Lung (tissue), 12 donors: ENCODE results near the gene ZC3HAV1L. TPM values are rescaled to one million over a fixed set of nuclear protein-coding genes. Genes with fewer than 3 reads are reported as not detected.

Experiments
- ATAC-seq: fragments of 200-7000 bp; cut with Tn5 transposase; one replicate; pipeline ENCODE4 v1.9.1; 2020; ENCODE audit warnings: moderate number of reproducible peaks; ENCODE audit not compliant: insufficient read depth, low FRiP score
- DNase-seq, 3 donors: peaks; one replicate each; pipeline ENCODE4 v3.0.0-alpha.2; 2013 to 2017
- H3K27ac ChIP-seq, 2 donors: one replicate each; pipeline ENCODE4 v1.5.1; 2013; ENCODE audit warnings: mild to moderate bottlenecking in 2 of 2, moderate library complexity in 2 of 2, control low read depth in 1 of 2, inconsistent platforms in 1 of 2, low read depth in 1 of 2, low read length in 1 of 2
- H3K27me3 ChIP-seq, 3 donors: one replicate each; pipeline ENCODE4 v1.5.1; 2013; ENCODE audit warnings: low read length in 2 of 3; ENCODE audit not compliant: control insufficient read depth in 3 of 3, insufficient read depth in 3 of 3
- H3K36me3 ChIP-seq, 4 donors: one replicate each; pipeline ENCODE4 v1.5.1; 2013; ENCODE audit warnings: low read length in 4 of 4, mild to moderate bottlenecking in 1 of 4, moderate library complexity in 1 of 4; ENCODE audit not compliant: control insufficient read depth in 4 of 4, insufficient read depth in 4 of 4
- H3K4me1 ChIP-seq, 5 donors: one replicate each; pipeline ENCODE4 v1.5.1; 2013; ENCODE audit warnings: low read length in 5 of 5, mild to moderate bottlenecking in 2 of 5, moderate library complexity in 1 of 5; ENCODE audit not compliant: control insufficient read depth in 5 of 5, insufficient read depth in 5 of 5
- H3K4me3 ChIP-seq: one replicate; pipeline ENCODE4 v1.5.1; 2013; ENCODE audit warnings: mild to moderate bottlenecking, control low read depth, moderate library complexity
- H3K9ac ChIP-seq, 2 donors: one replicate each; pipeline ENCODE4 v1.5.1; 2013; ENCODE audit warnings: low read length in 2 of 2, control low read depth in 1 of 2; ENCODE audit not compliant: insufficient read depth in 1 of 2
- H3K9me3 ChIP-seq, 4 donors: one replicate each; pipeline ENCODE4 v1.5.1; 2013; ENCODE audit warnings: low read length in 3 of 4, mild to moderate bottlenecking in 1 of 4, moderate library complexity in 1 of 4; ENCODE audit not compliant: control insufficient read depth in 4 of 4, insufficient read depth in 3 of 4
- WGBS, 2 donors: extraction: QIAGEN DNeasy Blood & Tissue Kit; methylation state at CpG; one replicate each; pipeline ENCODE4 v1.1.7; 2013; 5-methylcytosine and 5-hydroxymethylcytosine counted together
- polyA plus RNA-seq, 2 donors: library from polyadenylated mRNA; stranded (reverse); fragments of 200-250 nt; gene quantifications; one replicate each; pipeline ENCODE4 v1.2.1, GENCODE V29; 2013
- total RNA-seq, 2 donors: library from RNA; depleted of rRNA in 1 of 2; stranded (reverse); fragments of >200 nt in 1 of 2; gene quantifications; one replicate each; pipeline ENCODE4 v1.2.1, GENCODE V29; 2014 to 2021
- TF ChIP-seq, protein P1 (sequence below): IDR thresholded peaks from 2 replicates; pipeline ENCODE4 v1.5.1; 2012; ENCODE audit warnings: mild to moderate bottlenecking; ENCODE audit errors: control extremely low read depth, extremely low read depth
- donor health status: control.
- donor health status: control.
- donor health status: Bipolar disorder and iron deficiency.
- donor health status: healthy.
- donor health status: DM: yes; HTN: yes; CAD: no.

Gene ZC3HAV1L
- total and polyA plus RNA-seq, 4 donors: 0.57 to 30.7 (median 4.6) TPM

- H3K9ac ChIP-seq: no peak overlapping the region
- TF ChIP-seq, protein P1, sequence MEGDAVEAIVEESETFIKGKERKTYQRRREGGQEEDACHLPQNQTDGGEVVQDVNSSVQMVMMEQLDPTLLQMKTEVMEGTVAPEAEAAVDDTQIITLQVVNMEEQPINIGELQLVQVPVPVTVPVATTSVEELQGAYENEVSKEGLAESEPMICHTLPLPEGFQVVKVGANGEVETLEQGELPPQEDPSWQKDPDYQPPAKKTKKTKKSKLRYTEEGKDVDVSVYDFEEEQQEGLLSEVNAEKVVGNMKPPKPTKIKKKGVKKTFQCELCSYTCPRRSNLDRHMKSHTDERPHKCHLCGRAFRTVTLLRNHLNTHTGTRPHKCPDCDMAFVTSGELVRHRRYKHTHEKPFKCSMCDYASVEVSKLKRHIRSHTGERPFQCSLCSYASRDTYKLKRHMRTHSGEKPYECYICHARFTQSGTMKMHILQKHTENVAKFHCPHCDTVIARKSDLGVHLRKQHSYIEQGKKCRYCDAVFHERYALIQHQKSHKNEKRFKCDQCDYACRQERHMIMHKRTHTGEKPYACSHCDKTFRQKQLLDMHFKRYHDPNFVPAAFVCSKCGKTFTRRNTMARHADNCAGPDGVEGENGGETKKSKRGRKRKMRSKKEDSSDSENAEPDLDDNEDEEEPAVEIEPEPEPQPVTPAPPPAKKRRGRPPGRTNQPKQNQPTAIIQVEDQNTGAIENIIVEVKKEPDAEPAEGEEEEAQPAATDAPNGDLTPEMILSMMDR: no peak
- H3K36me3 ChIP-seq: peaks cover 0 to 19% (median 5%) of the 10 kb centered on the region in 4 donors
- H3K4me1 ChIP-seq: peaks cover 0 to 6% (median 0%) of the 10 kb centered on the region in 5 donors
- ATAC-seq (no peak), DNase-seq (no peak)
- no peaks in the 10 kb centered on the region for H3K27me3 ChIP-seq
- H3K4me3 ChIP-seq: no peak overlapping the region
- H3K9me3 ChIP-seq: no peaks in the 10 kb centered on the region
- 83 to 84% methylated on average over 6 of the region's 6 CpGs for WGBS, 2 donors
- H3K27ac ChIP-seq: no peak overlapping the region
Measured at GRCh38 chr7:139046143-139046542, 10.3 kb upstream of the ZC3HAV1L start.

- Histone ChIP-seq H3K4me3 (no peak overlapping the region), H3K9ac (no peak overlapping the region), H3K9me3 (no peaks in the 10 kb centered on the region), H3K27ac (no peak overlapping the region), H3K27me3 (no peaks in the 10 kb centered on the region), H3K36me3 (peaks cover 0 to 17% (median 5%) of the 10 kb centered on the region in 4 donors), H3K4me1 (peaks cover 0 to 6% (median 0%) of the 10 kb centered on the region in 5 donors)
- DNase-seq (no peak), ATAC-seq (peak; percentile 43)
- 52 to 80% methylated on average over 5 of the region's 5 CpGs for WGBS, 2 donors
- TF ChIP-seq, protein P1: no peak
Measured at GRCh38 chr7:139044813-139045794, 9.3 kb upstream of the ZC3HAV1L start.

DNA sequence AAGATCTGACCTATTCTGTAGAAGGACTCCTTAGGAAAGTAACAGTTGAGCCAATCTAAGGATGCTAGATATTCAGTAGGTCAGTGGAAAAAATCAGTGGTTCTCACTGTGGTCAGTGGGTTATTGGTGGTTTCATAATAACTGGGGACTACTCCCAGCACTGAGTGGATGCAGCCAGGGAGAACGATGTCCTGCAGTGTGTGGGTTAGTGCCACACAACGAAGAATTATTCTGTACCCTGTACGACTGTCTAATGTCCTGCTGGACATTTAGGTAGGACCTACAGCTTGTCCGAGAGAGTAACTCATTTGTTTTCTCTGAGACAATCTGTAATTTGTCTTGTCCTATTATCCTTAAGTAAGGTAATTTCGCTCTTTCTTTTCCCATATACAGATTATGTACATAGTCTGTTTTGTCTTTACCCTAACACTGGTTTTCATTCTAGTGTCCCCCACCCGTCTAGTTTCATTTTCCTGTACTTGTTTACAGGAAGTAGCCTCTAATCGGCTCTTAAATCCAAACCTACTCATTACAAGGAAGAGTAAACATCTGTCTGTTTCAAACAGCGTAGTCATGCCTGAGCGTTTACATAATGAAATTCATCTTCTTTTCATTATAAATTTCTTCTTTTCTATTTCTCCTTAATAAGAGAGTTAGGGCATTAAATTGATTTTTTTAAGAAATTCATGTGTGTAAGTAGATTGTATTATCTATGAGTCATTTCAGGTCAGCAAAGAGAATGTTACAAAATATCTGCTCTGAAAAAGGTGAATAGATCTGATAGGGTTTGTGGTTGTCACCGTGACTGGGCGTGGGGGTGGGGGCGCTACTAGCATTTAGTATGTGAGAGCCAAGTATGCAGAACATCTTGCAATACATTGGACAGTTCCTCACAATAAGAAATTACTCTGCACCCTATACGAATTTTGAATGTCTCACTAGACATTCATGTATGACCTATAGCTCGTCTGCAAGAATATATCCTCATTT is 8.3 kb upstream of the ZC3HAV1L start:
- H3K4me1 ChIP-seq: peaks cover 0 to 6% (median 0%) of the 10 kb centered on the region in 5 donors
- H3K36me3 ChIP-seq: peaks cover 0 to 14% (median 4%) of the 10 kb centered on the region in 4 donors
- peak overlapping the region in 1 of 2 donors; percentile 70 for H3K27ac ChIP-seq
- TF ChIP-seq, protein P1: no peak
- no peak for ATAC-seq
- no peak overlapping the region for H3K4me3 ChIP-seq
- H3K9ac ChIP-seq: no peak overlapping the region
- no peaks in the 10 kb centered on the region for H3K27me3 ChIP-seq
- H3K9me3 ChIP-seq: no peaks in the 10 kb centered on the region
- WGBS, 2 donors: 38 to 46% methylated on average over 14 of the region's 14 CpGs
- DNase-seq: peak in 1 of 3 donors; percentile 16
